GM18867 (cell line): ENCODE data around the gene BRIP1.
"Not testable (repeated sequence)": the region's sequence is repeated elsewhere in the genome, so short reads cannot be mapped to it uniquely, and the experiment has no call there.

Experiments
- ATAC-seq: cut with Tn5 transposase; IDR thresholded peaks from one replicate; pipeline ENCODE4 v1.9.1; 2021; ENCODE audit warnings: mild to moderate bottlenecking, moderate library complexity; ENCODE audit not compliant: unreplicated experiment

BRIP1 gene

DNA sequence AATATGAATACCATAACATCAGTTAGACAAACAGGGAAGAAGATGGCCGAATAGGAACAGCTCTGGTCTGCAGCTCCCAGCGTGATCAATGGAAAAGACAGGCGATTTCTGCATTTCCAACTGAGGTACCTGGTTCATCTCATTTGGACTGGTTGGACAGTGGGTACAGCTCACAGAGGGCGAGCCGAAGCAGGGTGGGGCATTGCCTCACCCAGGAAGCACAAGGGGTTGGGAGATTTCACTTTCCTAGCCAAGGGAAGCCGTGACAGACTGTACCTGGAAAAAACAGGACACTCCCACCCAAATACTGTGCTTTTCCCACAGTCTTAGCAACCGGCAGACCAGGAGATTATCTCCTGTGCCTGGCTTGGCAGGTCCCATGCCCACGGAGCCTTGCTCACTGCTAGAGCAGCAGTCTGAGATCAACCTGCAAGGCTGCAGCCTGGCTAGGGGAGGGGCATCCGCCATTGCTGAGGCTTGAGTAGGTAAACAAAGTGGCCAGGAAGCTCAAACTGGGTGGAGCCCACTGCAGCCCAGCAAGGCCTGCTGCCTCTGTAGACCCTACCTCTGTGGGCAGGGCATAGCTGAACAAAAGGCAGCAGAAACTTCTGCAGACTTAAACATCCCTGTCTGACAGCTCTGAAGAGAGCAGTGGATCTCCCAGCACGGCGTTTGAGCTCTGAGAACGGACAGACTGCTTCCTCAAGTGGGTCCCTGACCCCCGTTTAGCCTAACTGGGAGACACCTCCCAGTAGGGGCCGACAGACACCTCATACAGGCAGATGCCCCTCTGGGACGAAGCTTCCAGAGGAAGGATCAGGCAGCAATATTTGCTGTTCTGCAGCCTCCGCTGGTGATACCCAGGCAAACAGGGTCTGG, 190.1 kb downstream of the BRIP1 start:
- not testable (repeated sequence) for ATAC-seq

DNA sequence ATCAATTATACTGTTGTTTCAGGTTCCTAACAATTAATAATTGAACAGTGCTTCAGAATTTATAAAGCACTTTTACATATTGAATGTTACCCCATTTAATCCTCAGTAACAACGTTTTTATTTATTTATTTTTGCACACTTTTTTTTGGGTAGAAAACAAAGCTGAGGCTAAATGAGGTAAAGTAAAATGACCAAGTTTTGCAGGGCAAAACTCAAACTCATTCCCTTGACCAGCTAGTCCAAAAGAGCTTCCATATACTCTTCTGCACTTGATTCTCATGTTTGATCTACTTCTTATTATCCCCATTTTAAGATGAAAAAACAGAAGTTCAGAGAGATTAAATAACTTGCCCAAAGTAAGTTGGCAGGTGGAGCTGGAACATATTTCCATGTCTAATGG, 191.2 kb downstream of the BRIP1 start:
- ATAC-seq: no peak

DNA sequence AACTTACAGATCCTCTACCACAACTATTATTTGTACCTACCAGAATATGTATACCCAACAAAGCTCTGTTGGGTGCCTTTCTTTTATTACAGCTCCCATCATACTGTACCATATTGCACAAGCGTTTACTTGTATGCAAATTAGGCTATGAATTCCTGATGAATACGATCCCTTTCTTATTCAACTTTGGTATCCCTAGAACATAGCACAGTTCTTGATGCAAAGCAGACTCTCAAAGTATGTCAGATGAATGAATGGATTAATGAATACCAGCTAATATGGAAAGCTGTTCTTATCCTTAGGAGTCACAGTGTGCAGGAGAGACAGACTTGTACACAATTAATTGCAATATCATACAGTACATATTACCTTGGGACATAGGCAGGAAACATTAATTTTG, 192.6 kb downstream of the BRIP1 start:
- no peak for ATAC-seq

DNA sequence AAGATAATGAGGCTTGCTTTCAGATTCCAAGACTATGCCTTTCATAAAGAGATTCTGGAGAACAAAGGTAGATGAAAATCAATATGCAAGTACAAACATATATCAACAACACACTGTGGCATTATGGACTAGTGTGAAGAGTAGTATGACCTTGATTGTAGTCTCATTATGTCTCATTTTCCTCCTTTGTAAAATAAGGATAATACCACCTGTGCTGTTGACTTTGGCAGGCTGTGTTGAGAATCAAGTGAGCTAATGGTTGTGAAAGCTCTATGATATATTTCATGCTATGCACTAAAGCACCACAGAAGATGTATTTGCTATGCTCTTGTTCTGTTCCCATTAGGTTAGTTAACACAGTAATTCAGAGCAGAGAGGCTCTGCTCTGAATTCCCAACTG, 193.8 kb downstream of the BRIP1 start:
- ATAC-seq: no peak

DNA sequence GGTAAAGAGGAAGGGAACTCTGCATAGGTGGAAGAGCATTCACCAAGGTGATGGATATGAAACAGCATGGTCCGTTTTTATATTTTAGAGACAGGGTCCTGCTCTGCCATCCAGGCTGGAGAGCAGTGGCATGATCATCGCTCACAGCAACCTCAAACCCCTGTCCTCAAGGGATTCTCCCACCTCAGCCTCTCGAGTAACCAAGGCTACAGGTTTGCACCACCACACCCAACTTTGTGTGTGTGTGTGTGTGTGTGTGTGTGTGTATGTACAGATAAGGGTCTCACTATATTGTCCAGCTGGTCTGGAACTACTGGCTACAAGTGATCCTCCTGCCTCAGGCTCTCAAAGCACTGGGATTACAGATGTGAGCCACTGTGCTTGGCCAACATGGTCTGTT, 194.8 kb downstream of the BRIP1 start:
- ATAC-seq: no peak

DNA sequence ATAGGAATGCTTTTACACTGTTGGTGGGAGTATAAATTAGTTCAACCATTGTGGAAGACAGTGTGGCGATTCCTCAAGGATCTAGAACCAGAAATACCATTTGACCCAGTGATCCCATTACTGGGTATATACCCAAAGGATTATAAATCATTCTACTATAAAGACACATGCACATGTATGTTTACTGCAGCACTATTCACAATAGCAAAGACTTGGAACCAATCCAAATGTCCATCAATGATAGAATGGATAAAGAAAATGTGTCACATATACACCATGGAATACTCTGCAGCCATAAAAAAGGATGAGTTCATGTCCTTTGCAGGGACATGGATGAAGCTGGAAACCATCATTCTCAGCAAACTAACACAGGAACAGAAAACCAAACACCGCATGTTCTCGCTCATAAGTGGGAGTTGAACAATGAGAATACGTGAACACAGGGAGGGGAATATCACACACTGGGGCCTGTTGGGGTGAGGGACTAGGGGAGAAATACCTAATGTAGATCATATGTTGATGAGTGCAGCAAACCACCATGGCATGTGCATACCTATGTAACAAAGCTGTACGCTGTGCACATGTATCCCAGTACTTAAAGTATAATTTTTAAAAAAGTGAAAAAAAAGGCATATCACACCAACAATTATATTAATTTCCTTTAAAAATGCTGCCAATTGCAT, 196.8 kb downstream of the BRIP1 start:
- not testable (repeated sequence) for ATAC-seq

DNA sequence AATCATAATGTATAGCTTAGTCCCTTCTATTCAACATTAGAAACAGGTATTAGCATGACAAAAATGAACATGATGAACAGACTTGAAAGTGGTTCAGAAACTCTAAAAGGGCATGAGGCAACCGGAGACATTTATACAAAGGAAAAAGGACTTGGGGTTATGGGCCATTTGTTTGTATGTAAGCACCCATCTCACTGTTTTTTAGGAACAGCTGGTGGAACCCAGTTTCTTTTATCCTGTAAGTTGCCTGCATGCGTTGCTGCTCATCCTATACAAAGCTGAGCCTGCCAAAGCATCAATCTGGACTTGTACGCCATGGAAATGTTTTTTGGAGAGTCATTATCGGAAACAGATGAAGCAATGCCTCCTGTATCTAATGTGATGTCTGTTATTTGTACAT, 200.0 kb downstream of the BRIP1 start:
- ATAC-seq: no peak

DNA sequence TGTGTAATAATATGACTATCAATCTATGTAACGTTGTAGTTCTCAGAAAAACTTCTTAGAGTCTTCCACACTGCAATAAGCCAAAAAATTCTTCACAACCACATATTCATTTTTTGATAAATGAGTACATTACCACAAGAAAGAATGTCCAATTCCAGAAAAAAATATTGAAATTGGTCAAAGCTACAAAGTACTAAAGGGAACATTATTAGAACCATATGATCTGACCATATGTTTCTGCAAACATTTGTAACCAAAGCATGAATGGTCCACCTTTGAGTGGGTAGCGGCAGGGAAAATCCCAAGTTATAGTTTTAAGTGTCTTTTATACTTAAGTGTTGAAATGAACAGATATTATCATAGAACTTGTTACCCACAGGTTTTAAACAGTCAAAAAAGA, 200.6 kb downstream of the BRIP1 start:
- ATAC-seq: no peak

DNA sequence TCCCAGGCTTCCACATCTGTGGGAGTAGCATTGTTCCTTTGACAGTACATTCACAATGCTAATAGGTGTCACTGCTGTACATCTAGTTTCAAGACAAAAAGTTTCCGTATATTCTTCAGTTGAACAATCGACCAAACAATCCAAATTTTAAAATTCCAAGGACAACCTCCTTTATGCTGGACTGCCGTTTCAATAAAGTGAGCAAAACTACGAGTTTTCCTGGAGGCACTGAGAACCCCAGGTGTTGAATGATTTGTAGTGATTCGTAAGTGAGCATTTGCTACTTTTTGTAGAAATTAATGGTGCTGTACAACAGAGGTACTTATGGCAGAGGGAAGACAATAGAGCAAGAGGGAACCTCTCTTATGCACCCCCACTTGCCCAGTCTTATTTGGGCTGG, 201.1 kb downstream of the BRIP1 start:
- ATAC-seq: no peak

DNA sequence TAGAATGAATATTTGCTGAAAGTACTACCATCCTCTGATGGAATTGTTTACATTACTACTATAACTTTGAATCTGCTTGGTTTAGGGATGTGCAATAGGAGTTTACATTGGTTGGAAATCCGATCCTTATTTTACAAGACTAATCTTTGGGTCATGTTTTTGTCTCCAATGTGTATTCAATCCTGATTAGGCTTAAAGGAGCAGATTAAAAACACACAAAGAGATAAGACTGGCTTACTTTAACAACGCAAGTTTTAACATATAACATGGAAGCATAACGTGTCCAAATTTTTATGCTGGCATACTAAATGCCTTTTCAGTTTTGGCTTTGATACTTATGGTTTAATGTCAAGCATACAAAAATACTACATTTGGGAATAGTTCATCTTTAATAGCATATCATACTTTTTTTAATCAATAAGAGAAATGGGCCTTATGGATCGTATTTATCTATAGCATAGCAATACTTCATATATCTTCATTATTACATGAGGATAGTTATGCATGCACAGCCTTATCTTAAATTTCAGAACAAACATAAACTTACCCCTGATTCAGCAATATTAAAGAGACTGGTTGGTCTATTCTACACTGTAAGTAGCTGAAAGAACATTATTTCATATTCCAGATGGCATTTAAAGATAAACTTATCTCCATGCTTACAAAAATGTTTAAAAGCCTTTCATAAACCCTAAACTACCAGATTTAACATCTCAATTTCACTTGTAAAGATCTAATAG, 202.4 kb downstream of the BRIP1 start:
- ATAC-seq: no peak

DNA sequence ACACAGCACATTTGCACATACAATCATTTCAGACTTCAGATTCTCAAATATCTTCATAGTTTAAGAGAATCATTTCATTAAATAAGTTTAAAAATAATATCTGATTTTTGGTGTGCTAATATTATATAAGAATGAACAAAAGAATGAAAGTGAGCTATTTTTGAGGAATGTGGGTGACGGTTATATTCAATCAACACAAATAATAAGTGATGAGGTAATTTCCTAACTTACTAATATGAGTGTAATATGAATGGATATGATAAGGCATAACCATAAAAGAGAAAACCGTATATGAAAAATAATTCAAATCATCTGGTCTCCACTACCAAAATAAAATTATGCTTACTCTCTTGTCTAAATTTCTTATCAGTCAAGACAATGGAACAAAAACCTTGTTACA, 203.9 kb downstream of the BRIP1 start:
- no peak for ATAC-seq

DNA sequence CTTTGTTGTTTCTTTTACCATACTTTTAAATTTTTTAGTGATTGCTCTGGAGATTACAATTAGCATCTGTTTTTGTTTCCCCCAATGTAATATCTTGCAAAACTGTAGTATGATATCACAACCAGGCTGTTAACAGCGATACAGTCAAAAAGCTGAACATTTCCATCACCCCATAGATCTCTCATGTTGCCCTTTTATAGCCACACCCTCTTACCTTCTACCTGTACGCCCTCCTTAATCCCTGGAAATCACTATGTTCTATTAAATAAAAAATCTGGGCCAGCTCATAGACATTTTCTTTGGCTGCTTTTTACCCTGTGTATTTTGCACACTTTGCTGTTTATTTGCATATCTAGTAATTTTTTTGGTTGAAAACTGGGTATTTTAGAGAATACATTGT, 205.1 kb downstream of the BRIP1 start:
- ATAC-seq: no peak

DNA sequence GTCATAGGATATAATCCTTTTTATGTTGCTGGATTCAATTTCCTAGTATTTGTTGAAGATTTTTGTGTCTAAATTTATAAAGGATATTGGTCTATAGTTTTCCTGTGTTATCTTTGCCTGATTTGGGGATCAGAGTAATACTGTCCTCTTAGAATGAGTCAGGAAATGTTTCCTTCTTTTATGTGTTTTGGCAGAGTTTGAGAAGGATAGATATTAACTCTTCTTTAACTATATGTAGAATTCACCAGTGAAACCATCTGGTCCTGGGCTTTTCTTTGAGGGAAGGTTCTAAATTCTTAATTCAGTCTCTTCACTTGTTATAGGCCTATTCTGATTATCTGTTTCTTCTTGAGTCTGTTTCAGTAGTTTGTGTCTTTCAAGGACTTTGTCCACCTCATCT, 206.0 kb downstream of the BRIP1 start:
- ATAC-seq: no peak

DNA sequence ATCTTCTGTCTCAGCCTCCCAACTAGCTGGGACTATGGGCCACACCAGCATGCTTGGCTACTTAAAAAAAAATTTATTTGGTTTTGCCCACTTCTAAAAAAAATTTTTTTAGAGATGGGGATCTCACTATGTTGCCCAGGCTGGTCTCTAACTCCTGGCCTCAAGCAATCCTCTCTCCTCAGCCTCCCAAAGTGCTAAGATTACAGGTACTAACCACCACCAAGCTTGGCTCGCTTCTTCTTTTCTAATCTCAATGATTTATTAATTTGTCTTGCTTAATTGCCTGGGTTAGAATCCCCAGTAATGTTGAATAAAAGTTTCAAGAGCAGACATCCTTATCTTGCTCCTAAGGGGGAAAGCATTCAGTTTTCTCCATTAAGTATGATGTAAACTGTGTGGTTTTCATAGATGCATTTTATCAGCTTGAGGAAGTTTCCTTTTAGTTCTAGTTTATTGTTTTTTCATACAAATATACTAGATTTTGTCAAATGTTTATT, 206.6 kb downstream of the BRIP1 start:
- no peak for ATAC-seq

DNA sequence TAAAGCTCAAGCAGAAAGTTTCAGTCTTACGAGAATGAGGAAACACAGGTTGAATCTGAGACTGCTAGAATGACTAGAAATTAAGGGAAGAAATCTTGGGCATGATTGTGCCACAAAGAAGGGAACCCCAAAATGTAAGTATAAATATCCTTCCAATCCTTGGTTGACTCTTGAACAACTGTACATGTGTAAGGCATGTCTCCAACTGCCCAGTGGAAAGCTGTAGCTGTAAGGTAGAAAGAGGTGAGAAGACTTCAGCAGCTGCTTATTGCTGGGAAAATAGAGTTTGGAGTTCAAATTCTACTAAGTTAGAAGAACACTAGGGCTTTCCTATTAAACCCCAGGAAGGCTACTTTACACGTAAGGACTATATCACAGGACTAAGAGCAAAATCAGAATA, 212.6 kb downstream of the BRIP1 start:
- no peak for ATAC-seq

DNA sequence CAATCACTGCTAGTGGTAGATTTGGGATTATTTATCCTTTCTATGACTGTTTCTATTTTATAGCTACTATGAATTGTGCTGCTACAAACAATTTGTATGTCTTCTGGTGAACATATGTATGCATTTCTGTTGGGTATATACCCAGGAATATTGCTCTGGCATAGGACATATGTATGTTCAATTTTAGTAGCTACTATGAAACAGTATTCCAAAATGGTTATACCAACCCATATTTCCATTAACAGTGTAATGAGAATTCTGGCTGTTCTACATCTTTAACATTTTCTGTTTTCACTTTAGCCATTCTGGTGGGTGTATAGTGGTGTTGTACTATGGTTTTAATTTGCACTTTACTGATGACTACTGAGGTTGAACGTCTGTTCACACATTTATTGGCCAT, 214.7 kb downstream of the BRIP1 start:
- no peak for ATAC-seq

DNA sequence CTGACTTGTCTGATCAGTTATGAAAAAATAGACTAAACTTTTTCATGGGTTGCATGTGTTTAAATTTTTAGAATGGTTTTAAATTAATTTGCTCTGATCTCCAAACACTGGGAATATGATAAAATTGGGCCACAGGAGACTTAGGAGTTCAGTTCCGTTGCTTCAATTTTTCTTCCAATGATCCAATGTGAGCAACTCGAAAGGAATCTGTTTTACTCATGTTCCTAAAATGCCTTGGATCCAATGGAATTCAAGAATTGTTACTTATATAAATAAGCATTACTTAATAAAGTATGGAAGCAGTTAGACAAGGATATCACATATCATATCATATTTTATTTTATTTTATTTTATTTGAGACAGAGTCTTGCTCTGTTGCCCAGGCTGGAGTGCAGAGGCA, 216.3 kb downstream of the BRIP1 start:
- ATAC-seq: no peak

DNA sequence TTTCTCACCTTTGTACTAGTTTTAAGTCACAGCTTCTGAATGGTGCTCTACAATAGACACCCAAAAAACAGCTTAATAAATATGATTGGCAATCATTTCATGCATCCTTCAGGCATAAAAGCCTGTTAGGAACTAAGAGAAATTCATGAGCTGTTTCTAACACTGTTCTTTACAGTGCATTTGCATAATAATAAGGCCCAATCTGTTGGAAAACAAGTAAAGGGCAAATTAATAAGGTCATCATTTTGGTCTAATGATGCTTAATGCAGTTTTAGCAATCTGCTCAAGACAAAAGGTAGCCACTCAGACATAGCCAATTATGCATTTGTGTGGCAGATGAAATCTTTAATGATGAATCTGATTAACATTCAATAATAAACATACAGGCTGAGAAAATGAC, 216.8 kb downstream of the BRIP1 start:
- no peak for ATAC-seq

DNA sequence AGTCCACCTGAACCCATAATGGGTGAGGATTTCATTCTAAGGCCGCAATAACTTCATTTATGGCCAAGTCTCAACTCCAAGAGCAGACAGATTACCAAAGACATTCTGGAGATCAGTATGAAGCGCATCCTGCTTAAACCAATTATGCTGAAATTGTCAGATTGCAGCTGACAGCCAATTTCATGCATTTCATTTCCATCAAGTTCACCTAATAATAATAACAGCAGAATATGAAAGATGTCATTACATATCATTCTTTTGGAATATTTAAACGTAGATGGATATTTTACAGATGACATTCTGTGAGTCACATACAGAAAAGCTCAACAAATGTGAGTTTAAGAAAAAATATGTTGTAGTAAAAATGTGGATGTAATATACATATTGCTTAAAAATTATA, 217.4 kb downstream of the BRIP1 start:
- ATAC-seq: no peak

DNA sequence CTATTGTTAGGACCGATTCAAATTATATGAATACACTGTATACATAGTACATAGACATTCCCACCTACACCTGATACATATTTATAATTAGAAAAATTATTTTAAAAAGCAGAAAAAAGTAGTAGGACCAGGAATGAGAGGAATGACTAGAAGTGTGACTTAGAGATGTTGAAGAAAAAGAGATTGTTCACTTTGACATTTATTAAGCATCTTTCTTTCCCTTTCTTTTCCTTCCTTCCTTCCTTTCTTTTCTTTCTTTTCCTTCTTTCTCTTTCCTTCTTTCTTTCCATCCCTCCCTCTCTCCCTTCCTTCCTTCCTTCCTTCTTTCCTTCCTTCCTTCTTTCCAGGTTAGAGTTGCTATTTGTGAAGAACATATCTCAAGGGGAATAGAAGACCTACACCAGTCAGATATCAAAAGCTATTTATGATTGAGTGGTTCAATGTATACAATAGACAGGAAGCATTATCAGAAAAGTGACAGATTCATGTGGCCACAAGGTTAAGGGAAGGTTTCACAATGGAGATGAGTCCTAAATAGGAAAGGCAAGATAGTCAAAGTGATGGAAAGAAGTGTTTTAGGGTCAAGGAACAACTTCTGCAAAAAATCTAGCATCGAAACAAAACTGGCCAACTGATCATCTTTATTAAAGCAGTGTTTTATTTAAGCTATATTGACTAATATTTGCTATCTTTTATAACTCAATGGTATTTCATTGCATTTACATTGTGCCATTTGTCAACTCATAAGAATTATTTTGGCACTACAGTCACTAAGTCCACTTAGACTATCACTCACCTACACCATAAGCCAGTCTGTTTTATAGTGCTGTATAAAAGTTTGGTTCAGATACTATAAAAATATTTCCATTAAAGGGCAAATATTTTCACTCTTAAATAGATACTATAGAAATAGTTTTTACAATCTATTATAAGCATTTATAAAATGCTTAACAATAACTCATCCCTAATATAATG, 218.2 kb downstream of the BRIP1 start:
- ATAC-seq: no peak
